ENCODE results near the gene BCR.

DNA sequence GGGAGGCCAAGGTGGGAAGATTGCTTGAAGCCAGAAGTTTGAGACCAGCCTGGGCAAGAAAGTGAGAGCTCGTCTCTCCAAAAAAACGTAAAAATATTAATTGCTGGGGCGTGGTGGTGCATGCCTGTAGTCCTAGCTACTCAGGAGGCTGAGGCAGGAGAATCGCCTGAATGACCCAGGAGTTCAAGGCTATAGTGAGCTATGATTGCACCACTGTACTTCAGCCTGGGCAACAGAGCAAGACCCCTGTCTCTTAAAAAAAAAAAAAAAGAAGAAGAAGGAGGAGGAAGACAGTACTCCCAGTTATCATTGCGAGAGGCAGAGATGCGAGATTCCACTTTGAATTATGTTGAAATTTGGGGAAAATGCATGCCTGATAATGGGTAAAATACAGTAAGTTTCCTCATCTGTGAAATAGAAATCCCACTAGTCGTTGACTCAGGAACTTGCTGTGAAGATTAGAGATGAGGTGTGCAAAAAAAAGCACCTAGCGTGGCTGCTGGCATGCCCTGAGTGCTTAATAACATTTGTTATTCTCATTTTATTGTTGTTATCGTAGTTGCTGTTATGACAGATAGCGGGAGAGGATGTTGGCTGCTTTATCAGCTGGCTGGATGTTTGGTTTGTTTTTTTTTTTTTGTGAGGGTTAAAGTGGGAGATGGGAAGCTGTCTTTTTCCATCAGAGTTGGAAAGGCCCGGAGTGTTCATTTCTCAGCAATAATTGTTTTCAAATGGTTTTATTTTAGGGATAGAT, 33.4 kb downstream of the BCR start:
- TF ChIP-seq CTCF (IDR thresholded peaks at IDR 0.05) = no peak
- TF ChIP-seq POLR2A (IDR thresholded peaks at IDR 0.05) = no peak
- TF ChIP-seq EP300 (IDR thresholded peaks at IDR 0.05) = no peak
